ENCODE data around the gene WAC. TPM values are rescaled to one million over a fixed set of nuclear protein-coding genes. Genes with fewer than 3 reads are reported as not detected.

WAC gene
- total and polyA plus RNA-seq, 9 of the 15 experiments (the other 6 are each of a cell fraction or from before 2014, with no cell fraction given) = 24.8 to 123 (median 78.2) TPM

DNA sequence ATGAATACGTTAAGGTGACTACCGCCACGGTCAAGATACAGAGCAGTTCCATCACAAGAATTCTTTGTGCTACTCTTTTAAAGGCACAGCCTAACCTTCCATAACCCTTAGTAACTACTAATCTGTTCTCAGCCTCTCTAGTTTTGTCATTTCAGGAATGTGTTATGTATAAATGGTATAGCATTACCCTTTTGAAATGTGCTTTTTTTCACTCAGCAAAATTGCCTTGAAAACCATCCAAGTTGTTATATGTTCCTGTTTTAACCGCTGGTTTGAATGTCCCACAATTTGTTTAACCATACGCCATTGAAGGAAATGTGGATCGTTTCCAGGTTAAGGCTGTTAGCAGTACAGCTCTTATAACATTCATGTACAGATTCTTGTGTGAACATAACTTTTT is 32.0 kb downstream of the WAC start:
- ATAC-seq (no peak), DNase-seq (ENCODE audit: extremely low read depth in 1 of 4, low spot score in 3 of 4) (no peak), FAIRE-seq (no peak)
- peaks cover 98% of the 10 kb centered on the region for H3K79me2 ChIP-seq (ENCODE audit: control insufficient read depth, insufficient read depth, low read length)
- intact Hi-C loops (cut with micrococcal nuclease) (no loop called here), in situ Hi-C loops (cut with MboI) (no loop called here)
- H3K4me3 ChIP-seq = no peak overlapping the region
- H4K20me1 ChIP-seq (replicated peaks; ENCODE audit: control insufficient read depth, insufficient read depth, low read length) = peaks cover 56% of the 10 kb centered on the region
- H3K4me2 ChIP-seq (ENCODE audit: insufficient read depth, low read length) = no peak overlapping the region
- no peak overlapping the region for H3K9ac ChIP-seq (ENCODE audit: insufficient read depth in 1 of 2, low read depth in 2 of 2, low read length in 2 of 2)
- H2AFZ ChIP-seq (ENCODE audit: low read depth, low read length) = no peak overlapping the region
- H3K36me3 ChIP-seq (ENCODE audit: control insufficient read depth, insufficient read depth, low read length) = peaks cover 88% of the 10 kb centered on the region
- BruUV-seq (replicated peaks) = no TSS peak
- no peaks in the 10 kb centered on the region for H3K27me3 ChIP-seq (ENCODE audit: control insufficient read depth in 2 of 2, insufficient read depth in 2 of 2, low read length in 2 of 2)
- CTCF ChIA-PET (ENCODE audit: low intra/inter-chr PET ratio) = no interaction called here
- no peaks in the 10 kb centered on the region for H3K9me1 ChIP-seq (ENCODE audit: control insufficient read depth, insufficient read depth, low read length)
- WGBS (ENCODE audit: insufficient coverage, low coverage, missing lambda C conversion rate) = 55% methylated on average over 6 of the region's 6 CpGs
- no peak overlapping the region for H3K27ac ChIP-seq (ENCODE audit: extremely low read depth, low read depth, low read length)
- TF ChIP-seq PHF20 (IDR thresholded peaks at IDR 0.05; ENCODE audit: partially characterized antibody) = no peak
- no peak for TF ChIP-seq HLTF (IDR thresholded peaks at IDR 0.05)
- H3K9me3 ChIP-seq (replicated peaks; ENCODE audit: control insufficient read depth, insufficient read depth, low read depth, low read length) = no peaks in the 10 kb centered on the region; the same call in 1 of the 2 replicates
- POLR2A ChIA-PET = interaction anchor here (0.6 to 2.7 kb wide), 7 partner anchors 9 to 28 kb away, joined by 3 to 19 read pairs (median 5); no protein-coding TSS in a partner anchor
- peaks cover 3 to 9% of the 10 kb centered on the region in 2 experiments; a peak in 4 of 5 replicates for H3K4me1 ChIP-seq (replicated peaks in 1 of 2; ENCODE audit: control insufficient read depth in 2 of 2, insufficient read depth in 2 of 2, low read length in 2 of 2)

DNA sequence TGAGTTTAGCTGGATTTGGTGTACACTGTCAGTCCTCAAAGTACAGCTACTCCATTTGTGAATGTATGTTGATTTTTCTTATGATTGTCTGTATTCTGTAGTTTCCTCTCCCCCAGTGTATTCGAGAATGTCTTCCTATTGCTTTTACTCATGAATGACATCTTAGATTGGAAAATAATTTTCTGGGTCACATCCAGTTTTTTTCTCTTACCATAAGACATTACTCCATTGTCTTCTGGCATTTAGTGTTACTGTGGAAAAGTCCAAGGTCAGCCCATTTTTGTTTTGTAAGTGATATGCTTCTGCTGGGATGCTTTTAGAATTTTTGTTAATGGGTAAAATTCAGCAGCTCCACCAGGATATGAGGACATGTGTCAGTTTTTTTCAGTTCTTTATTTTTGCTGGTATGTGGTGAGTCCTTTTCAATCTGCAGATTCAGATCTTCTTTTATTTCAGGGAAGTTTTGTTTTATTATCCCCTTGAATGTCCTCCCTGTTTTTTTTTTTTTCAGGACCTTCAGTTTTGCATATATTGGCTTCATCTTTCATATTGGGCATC is 33.6 kb downstream of the WAC start:
- POLR2A ChIA-PET = interaction anchor here (0.9 to 2.7 kb wide), 5 partner anchors 8 to 20 kb away, joined by 3 to 19 read pairs (median 3); no protein-coding TSS in a partner anchor
- no TSS peak for BruUV-seq (replicated peaks)
- CTCF ChIA-PET (ENCODE audit: low intra/inter-chr PET ratio) = no interaction called here
- Histone ChIP-seq H3K27ac (ENCODE audit: extremely low read depth, low read depth, low read length) (no peak overlapping the region), H3K4me1 (replicated peaks in 1 of 2; ENCODE audit: control insufficient read depth in 2 of 2, insufficient read depth in 2 of 2, low read length in 2 of 2) (peaks cover 3 to 11% of the 10 kb centered on the region in 2 experiments; a peak in 4 of 5 replicates), H3K4me2 (ENCODE audit: insufficient read depth, low read length) (no peak overlapping the region), H3K79me2 (ENCODE audit: control insufficient read depth, insufficient read depth, low read length) (peaks cover 98% of the 10 kb centered on the region), H3K27me3 (ENCODE audit: control insufficient read depth in 2 of 2, insufficient read depth in 2 of 2, low read length in 2 of 2) (no peaks in the 10 kb centered on the region), H3K9ac (ENCODE audit: insufficient read depth in 1 of 2, low read depth in 2 of 2, low read length in 2 of 2) (no peak overlapping the region), H2AFZ (ENCODE audit: low read depth, low read length) (no peak overlapping the region), H3K9me3 (replicated peaks; ENCODE audit: control insufficient read depth, insufficient read depth, low read depth, low read length) (no peaks in the 10 kb centered on the region; the same call in 1 of the 2 replicates), H3K36me3 (ENCODE audit: control insufficient read depth, insufficient read depth, low read length) (peaks cover 88% of the 10 kb centered on the region), H4K20me1 (replicated peaks; ENCODE audit: control insufficient read depth, insufficient read depth, low read length) (peaks cover 46% of the 10 kb centered on the region; the same call in 1 of the 2 replicates), H3K9me1 (ENCODE audit: control insufficient read depth, insufficient read depth, low read length) (no peaks in the 10 kb centered on the region), H3K4me3 (no peak overlapping the region)
- in situ Hi-C loops (cut with MboI) (no loop called here), intact Hi-C loops (cut with micrococcal nuclease) (no loop called here)
- FAIRE-seq (no peak), DNase-seq (ENCODE audit: extremely low read depth in 1 of 4, low spot score in 3 of 4) (no peak), ATAC-seq (no peak)
- 65% methylated on average over 1 of the region's 1 CpG for WGBS (ENCODE audit: insufficient coverage, low coverage, missing lambda C conversion rate)
- TF ChIP-seq ZNF583 (CRISPR knock-in tag; IDR thresholded peaks at IDR 0.05) (no peak), HOXB6 (CRISPR knock-in tag; IDR thresholded peaks at IDR 0.05; ENCODE audit: borderline replicate concordance) (no peak), NELFE (IDR thresholded peaks at IDR 0.05; ENCODE audit: insufficient read depth, insufficient read length) (no peak), ZNF212 (CRISPR knock-in tag; IDR thresholded peaks at IDR 0.05) (no peak), RBFOX2 (IDR thresholded peaks at IDR 0.05; ENCODE audit: low read depth, low read length) (no peak), RAD21 (CRISPR knock-in tag; conservative IDR thresholded peaks at IDR 0.05 in 1 of 2, IDR thresholded peaks at IDR 0.05 in 1 of 2) (no peak), TAL1 (IDR thresholded peaks at IDR 0.05) (no peak), KAT7 (CRISPR knock-in tag; IDR thresholded peaks at IDR 0.05; ENCODE audit: borderline replicate concordance) (no peak), TBP (optimal IDR thresholded peaks at IDR 0.05; ENCODE audit: low read depth, low read length) (no peak)
- TF ChIP-seq, protein P1, sequence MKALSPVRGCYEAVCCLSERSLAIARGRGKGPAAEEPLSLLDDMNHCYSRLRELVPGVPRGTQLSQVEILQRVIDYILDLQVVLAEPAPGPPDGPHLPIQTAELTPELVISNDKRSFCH (CRISPR knock-in tag; IDR thresholded peaks at IDR 0.05) = no peak
- TF ChIP-seq, protein P1 (tag; IDR thresholded peaks at IDR 0.05) = no peak
- TF ChIP-seq, protein P2, sequence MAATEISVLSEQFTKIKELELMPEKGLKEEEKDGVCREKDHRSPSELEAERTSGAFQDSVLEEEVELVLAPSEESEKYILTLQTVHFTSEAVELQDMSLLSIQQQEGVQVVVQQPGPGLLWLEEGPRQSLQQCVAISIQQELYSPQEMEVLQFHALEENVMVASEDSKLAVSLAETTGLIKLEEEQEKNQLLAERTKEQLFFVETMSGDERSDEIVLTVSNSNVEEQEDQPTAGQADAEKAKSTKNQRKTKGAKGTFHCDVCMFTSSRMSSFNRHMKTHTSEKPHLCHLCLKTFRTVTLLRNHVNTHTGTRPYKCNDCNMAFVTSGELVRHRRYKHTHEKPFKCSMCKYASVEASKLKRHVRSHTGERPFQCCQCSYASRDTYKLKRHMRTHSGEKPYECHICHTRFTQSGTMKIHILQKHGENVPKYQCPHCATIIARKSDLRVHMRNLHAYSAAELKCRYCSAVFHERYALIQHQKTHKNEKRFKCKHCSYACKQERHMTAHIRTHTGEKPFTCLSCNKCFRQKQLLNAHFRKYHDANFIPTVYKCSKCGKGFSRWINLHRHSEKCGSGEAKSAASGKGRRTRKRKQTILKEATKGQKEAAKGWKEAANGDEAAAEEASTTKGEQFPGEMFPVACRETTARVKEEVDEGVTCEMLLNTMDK (IDR thresholded peaks at IDR 0.05; ENCODE audit: borderline replicate concordance, insufficient read depth, low read depth, low read length, poor library complexity, severe bottlenecking) = no peak

All from K562 (cell line).